OCI-LY3 (cell line): Measurements from ENCODE around the gene DIP2C.

Source experiments
- CTCF ChIP-seq: fragments of 200-600, 300-600 bp; sonication (generic); IDR thresholded peaks from 2 replicates; pipeline ENCODE4 v1.5.1; 2014; ENCODE audit warnings: antibody characterized with exemption, low read length, low read depth
- EZH2phosphoT487 ChIP-seq: fragments of 200-600 bp; shearing (Covaris generic); IDR thresholded peaks from 2 replicates; pipeline ENCODE4 v1.6.1; 2018; ENCODE audit warnings: antibody characterized with exemption, mixed run types, low read depth

- TF ChIP-seq CTCF (no peak), EZH2phosphoT487 (no peak)
Measured at GRCh38 chr10:393106-393745, 296.2 kb downstream of the DIP2C start.
